HG02981 (cell line): ENCODE measurements around the gene VPS37D.

ENCODE experiments used
- ATAC-seq: cut with Tn5 transposase; IDR thresholded peaks from one replicate; pipeline ENCODE4 v1.9.1; 2021; ENCODE audit warnings: mild to moderate bottlenecking, moderate library complexity; ENCODE audit not compliant: unreplicated experiment

VPS37D gene

DNA sequence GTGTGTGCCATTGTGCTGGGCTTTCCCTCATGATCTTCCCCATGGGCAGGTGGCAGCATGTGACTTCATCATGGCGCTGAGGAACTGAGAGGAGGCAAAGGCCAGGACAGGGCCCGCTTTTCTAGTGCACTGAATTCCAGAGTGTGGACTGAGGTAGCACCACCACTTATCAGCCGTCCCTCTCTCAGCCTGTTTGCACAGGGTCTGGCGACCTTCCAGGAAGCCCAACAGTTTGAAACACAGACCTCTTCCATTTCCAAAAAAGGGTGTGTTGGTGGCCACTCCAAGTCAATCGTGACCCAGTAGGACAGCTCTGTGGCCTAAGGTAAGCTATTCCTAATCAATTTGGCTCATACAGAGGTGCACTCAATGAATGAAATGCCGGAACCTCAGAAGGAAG, 11.2 kb downstream of the VPS37D start:
- no peak for ATAC-seq

DNA sequence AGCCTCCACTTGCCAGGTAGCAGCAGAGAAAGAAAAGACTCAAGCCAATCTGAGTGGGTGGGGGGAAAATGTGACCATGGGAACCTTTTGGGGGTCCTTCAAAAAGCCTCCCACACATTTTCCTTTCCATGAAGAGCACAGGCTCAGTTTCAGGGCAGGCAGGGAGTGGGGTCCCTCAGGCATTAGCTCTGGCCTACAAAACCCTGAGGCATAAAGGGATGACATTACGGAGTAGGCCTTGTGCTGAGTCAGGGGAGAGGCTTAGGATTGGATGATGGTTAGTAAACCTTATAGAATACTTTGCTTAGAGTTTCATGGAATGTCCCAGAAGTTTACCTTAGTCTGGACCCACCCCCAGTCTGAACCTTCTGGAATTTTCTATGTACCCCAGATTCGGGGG, 12.1 kb downstream of the VPS37D start:
- no peak for ATAC-seq

DNA sequence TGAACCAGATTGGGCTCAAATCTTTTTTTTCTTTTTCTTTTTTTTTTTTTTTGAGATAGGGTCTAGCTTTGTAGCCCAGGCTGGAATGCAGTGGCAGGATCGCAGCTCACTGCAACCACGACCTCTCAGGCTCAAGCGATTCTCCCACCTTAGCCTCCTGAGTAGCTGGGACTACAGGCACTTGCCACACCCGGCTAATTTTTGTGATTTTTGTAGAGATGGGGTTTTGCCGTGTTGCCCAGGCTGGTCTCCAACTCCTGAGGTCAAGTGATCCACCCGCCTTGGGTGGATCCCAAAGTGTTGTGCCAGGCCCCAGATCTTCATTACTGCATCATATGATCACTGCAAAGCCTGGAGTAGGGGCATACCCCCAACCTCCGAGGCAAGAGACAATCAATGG, 12.9 kb downstream of the VPS37D start:
- no peak for ATAC-seq

DNA sequence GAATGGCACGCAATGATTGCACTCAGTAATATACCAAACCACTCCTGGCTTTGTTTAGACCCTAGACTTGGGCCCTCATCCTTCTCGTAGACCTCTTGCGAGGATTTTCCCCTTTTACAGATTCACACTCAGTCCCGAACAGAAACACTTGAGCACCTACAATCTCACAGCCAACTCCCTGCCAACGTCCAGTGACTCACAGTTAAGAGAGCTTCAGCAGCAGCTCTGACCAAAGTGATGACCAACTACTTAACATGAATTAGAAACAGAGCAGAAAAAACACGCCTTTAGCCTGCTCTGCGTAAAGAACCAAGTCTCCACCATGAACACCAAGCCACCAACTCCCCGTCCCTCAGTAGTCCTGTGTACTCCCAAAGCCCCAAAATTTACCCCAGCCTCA, 13.4 kb downstream of the VPS37D start:
- no peak for ATAC-seq

DNA sequence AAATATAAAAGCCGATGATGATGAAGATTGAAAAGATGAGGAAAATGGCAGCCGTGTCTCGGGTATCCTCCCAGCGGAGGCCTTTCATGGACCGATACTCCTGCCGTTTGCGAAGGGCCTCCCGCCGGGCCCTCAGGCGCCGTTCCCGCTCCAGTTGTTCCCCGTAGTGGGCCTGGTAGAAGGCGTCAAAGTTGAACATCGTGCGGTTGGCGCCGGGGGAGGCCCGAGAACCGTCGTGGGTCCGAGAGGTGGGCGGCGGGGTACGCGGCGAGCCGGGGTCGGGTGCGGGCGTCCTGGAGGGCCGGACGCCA, 15.1 kb downstream of the VPS37D start:
- ATAC-seq, result no peak

DNA sequence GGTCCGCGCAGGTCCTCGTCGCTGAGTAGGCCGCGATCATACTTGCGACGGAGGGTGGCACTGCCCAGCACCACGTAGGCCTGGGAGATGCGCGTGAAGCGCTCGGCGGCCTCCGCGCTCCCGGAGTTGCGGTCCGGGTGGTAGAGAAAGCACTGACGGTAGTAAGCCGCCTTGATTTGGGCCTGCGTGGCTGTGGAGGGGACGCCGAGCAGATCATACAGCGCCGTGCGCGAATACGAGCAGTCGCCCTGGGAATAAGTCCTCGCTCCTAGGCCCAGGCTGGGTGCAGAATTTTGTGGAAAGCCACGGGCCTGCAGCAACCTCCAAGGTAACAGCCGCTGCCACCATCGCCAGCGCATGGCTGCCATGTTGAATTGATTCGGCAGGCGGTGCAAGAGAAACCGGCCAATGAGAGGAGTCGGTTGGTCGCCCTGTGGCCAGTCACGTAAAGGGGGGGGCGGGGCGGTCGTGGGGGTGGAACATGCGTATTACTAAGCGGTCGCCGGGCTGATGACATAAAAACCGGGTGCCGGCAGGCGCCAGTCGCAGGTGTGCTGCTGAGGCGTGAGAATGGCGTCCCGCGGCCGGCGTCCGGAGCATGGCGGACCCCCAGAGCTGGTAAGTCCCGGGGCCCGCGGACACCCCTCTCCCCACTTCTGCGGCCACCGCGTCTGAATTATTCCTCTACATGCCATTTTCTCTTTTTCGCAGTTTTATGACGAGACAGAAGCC, 15.6 kb downstream of the VPS37D start, which contains the start of the genes BUD23 and DNAJC30:
Gene BUD23, plus strand, starts transcription at position 542 of the 732 bp plus-strand sequence. Its CDS starts 29 bp downstream, at position 571.
Gene DNAJC30, minus strand, starts transcription at position 398 of the 732 bp plus-strand sequence. Its CDS starts 30 bp downstream, at position 368.
- peak; percentile 88 for ATAC-seq

DNA sequence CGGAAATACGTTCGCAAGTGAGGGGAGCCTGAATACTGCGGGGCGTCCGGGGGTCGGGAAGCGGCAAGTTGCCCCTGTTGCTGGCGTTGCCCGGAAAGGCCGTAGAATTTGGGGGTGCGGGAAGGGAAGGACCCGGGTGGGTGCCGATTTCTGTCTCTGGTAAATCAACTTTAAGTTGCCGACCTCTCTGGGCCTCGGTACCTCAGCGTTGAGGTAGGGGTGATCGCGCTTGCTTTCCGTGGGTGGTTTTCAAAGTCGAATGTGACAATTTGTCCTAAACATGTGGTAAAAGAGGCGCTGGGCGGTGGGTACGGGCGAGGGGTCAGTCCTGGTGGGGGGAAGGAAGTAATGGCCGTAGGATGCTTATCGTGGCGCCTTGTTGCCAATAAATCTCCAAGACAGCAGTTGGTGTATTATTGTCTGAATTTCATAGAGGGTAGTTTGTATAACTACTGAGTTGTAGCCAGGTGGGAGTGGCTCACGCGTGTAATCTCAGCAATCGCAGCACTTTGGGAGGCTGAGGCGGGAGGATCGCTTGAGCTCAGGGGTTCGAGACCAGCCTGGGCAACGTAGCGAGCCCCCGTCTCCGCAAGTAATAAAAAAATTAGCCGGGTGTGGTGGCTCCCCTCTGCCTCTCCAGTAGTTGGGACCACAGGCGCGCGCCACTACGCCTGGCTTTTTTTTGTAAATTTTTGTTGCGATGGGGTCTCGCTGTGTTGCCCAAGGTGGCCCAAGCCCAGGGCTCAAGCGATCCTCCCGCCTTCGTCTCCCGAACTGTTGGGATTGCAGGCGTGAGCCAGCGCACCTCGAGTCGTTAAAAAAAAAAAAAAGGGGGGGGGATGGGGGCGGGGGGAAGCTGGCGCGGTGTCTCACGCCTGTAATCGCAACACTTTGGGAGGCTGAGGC, 16.4 kb downstream of the VPS37D start:
- ATAC-seq, result no peak

DNA sequence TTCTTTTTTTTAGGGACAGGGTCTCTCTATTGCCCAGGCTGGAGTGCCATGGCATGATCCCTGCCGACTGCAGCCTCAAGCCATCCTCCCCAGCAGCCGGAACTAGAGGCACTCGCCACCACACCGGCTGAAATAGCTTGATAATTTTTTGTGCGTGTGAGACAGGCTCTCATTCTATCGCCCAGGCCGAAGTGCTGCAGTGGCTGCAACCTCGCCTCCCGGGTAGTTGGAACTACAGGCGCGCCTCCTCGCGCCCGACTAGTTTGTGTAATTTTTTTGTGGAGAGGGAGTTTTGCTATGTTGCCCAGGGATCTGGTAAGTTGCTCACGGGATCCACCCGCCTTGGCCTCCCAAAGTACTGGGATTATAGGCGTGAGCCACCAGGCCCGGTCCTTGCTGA, 17.7 kb downstream of the VPS37D start:
- ATAC-seq, result no peak

DNA sequence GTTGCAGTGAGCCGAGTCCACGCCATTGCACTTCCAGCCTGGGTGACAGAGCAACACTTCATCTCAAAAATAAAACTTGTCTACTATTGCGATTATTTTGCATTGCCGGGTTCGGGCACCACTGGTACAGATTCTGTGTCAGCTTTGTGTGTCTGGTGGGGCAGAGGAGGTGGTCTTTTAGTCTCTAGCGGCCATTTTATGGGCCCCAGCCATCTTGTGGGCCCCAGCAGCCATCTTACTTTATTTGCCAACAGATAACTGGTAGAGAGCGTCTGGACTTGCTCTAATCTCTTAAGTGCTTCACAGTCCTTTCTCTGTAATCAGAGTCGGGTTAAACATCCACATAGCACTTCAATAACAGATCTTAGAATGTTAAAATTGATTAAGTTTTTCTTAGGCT, 20.7 kb downstream of the VPS37D start:
- no peak for ATAC-seq

DNA sequence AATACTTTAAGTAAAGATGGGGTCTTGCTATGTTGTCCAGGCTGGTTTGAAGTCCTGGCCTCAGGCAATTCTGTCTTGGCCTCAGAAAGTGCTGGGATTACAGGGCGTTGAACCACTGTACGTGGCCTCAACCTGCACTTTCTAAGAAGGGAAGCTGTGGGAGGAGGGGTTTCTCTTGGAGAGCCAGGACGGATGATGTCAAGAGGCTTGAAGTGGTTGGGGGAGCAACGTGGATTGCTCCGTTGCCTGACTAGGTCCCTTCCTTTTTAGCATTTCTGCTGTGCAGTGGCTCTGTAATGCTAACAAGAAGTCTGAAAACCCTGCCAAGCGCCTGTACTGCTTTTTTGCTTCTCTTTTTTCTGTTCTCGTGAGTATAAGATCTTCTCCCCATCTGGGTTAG, 23.0 kb downstream of the VPS37D start:
- no peak for ATAC-seq

DNA sequence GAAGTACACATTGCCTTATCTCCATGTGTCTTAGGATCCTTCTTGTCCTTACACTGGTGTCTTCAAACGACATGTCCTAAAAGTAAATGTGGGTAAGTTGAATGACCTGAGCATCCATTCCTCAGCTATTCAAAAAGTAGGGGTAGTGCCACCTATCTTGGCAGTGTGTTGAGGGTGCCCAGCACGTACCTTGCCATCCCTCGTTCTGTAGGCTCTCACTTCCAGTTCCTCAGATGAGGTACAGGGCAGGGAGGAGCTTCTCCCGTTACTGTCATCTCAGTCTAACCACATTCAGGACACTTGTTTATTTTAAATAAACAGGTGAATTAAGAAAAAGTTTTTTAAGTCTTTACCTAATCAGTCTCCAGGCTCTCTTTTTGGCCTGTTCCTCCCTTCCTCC, 28.7 kb downstream of the VPS37D start:
- no peak for ATAC-seq

DNA sequence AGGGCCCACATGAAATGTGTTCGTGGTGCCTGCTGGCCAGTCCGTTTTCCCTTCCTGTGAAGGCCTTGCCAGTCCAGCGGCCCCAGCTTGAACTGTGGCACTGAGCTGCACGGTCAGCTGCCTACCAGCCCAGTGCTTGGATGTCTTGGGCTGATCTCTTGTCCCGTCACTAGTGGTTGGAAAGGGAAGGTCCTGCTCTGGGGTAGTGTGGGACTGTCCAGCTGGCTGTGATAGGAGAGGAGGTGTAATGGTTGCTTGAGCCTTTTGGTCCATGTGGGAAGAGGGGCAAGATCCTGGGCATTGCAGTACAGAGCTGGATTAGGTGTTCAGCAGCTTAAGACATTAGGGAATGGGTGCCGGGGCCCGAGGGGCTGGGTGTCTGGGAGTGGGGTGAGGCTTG, 30.8 kb downstream of the VPS37D start:
- ATAC-seq, result no peak

DNA sequence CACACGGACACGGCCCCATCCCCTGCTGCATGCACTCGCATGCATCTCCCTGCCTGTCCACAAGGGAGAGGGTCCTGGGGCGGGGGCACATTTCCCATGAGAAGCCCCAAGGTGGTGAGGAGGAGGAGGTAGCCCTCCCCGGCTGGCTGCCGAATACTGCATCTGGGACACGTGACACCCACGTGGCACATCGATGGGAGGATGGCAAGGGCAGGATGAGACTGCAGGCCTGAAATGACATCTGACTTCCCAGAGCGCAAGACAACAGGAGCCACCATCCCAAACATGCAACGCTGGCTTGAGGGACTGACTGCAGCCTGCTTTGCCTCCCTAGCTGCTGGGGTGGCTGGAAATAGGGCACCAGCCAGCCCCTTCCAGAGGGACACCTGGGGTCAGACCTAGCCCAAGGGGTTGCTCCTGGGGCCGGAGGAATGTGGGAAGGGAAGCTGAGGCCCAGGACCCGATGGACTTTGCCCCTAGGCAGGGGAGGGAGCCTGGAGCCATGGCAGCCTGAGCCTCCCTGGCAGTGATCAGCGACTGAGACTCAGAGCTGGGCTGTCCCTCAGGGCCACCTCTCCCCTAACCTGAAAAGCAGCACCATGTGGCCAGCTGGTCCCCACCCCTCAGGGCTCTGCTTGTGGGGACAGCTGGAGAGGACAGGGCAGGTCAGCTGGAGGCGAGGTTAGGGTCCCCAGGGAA, 31.9 kb downstream of the VPS37D start:
- no peak for ATAC-seq

DNA sequence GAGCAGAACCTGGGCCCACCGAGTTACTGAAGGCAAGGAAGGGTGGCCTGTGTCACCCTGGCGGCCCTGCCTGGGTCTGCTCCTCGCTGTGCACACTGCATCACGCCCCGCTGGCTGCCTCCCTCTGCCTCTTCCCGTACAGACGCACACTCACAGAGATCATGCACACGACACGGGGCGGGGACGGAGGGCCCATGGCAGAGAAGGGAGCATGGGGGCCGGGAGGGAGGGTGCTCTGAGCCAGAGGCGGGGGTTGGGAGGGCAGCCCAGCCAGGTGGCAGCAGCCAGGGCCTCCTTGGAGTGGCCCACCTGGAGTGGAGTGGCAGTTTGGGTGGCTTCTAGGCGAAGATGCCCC, 32.4 kb downstream of the VPS37D start:
- ATAC-seq, result no peak

DNA sequence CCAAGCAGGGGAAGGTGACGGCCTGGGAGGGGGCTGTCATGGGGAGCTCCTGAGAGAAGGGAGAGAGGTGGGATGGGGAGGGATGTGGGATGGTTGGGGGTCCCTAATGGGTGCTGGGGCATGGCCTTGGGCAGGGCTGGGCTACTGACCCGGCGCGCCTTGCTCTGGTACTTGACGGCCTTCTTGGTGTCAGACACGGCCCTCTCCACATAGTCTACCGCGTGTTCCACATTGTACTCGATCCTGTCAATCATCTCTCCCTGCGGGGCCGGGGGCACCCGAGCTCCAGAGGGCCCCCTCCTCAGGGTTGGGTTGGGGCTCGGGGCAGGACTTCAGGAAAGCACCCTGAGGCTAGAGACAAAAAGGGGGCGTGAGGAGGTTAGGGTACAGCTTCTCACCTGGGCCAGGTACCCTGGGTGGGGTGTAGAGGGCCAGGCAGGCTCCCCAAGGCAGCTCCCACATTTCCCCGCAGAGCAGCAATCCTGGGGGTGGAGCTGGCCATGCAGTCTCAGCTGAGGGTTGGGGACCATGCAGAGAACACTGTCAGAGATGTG, 33.0 kb downstream of the VPS37D start:
- ATAC-seq, result no peak

DNA sequence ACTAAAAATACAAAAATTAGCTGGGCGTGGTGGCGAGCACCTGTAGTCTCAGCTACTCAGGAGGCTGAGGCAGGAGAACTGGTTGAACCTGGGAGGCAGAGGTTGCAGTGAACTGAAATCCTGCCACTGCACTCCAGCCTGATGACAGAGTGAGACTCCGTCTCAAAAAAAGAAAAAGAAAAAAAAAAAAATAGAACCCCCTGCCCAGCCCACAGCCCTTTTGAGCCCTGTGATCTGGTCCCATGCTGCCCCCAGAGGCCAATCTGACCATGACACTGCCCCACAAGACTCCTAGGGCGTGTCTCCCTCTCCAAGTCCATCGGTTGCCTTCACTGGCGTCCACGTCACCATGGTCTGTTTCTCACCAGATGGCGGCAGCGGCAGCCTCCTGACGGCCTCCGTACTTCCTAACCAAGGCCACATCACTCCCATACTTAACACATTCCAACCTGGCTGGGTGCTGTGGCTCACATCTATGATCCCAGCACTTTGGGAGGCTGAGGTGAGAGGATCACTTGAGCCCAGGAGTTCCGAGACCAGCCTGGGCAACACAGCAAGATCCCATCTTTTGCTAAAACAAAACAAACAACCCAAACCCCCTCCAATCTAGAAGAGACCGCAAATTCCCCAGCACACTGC, 33.8 kb downstream of the VPS37D start:
- peak; percentile 43 for ATAC-seq

DNA sequence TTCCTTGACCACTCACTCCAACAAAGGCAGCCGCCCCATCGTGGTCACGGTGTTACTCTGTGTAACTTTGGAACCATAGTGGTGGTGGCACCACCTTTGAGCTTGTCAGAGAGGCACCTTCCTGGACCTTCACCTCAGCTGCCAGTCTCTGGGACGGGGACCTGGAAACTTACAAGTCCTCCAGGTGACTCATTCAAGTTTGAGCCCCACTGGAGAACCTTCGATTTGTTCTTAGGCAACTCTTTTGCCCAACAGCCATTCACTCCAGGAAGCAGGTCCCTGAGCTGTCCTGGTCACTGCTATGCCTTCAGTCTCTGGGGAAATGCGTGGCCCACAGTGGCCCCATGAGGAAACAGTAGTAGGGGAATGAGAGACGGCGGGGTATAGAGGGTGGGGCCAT, 34.6 kb downstream of the VPS37D start:
- no peak for ATAC-seq

DNA sequence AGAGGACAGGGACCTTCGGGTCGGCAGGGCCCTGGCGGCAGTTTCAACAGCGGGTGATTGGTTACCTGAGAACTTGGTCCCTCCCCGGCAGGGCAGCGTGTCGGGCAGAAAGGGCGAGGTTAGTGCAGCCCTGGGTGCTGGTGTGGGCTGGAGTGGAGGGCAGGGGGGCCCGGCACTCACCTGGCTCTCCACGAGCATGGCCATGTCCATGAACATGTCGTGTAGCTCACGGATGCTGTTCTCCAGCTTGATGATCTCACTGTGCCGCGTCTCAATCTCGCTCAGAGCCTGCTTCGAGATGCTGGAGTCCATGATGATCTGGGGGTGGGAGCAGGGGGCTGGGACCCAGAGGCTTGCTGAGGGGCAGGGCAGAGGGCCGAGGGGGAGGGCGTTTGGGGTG, 35.0 kb downstream of the VPS37D start:
- ATAC-seq, result no peak

DNA sequence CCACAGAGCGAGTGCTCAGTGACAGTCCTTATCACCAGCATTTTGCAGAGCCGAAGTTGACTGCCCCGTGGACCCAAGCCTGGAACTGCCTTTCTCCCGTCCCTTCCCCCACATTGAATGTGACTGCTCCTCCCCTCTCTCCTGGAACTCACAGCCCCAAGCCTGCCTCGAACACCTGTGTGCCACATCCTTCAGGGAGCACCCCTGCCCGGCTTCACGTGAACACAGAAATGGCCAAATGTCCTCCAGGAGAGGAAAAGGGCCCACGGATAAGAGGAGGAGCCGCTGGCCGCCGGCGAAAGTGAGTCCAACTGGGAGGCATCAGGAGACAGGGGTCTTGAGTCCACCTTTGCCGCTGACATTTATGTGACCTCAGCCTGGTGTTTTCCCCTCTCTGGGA, 35.6 kb downstream of the VPS37D start:
- no peak for ATAC-seq

DNA sequence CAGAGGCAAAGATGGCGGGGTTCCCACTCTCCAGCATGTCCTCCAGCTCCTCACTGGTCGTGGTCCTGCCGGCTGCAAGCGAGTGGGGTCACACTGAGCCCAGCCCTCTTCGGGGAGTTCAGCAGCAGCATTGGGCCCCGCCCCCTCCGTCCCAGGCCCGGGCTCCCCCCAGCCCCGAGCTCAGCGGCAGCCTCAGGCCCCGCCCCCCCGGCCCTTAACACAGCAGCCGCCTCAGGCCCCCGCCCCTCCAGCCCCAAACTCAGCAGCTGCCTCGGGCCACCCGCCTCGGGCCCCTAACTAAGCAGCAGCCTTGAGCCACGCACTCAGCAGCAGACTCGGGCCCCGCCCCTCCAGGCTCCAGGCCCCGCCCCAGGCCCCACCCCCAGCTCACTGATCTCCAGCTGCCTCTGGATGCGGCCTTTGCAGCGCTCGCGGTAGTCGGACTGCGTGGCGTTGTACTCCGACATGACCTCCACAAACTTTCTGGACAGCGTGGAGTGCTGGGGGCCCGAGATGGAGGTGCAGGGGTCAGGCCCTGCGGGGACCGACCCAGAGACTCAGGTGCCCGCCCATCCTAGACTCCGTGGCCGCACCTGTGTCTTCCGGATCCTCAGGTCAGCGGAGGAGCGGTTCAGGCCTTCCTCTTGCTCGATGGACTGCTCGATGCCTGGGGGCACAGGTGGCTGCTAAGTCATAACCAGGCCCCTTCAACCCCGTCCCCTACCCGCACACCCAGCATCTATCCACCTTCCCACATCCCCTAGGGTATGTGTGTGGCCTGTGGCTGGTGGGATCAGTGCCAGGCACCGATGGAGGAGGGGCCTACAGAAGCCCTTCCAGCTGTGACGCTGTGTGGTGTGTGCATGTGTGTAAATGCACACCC, 36.4 kb downstream of the VPS37D start:
- no peak for ATAC-seq
